H1 (cell line): ENCODE measurements around the gene CCDC178. TPM values are rescaled to one million over a fixed set of nuclear protein-coding genes. Genes with fewer than 3 reads are reported as not detected.

Experiments
- CTCF ChIA-PET: fragments of 300-600 bp; sonication (Branson Sonifier 250); formaldehyde crosslinking; loops from one replicate; lab custom pipeline; 2021; ENCODE audit not compliant: partially characterized antibody; lab: Charles Lee
- POLR2A ChIA-PET: fragments of 300-600 bp; sonication (Branson Sonifier 250); formaldehyde crosslinking; loops from one replicate; lab custom pipeline; 2021; ENCODE audit warnings: inconsistent platforms; ENCODE audit not compliant: partially characterized antibody; lab: Charles Lee
- DNase-seq, 2 experiments: peaks; one replicate each; pipeline versions ENCODE4 v3.0.0 to v3.0.0-alpha.2; 2010 to 2022; ENCODE audit warnings: low spot score in 2 of 2, low read depth in 1 of 2, mixed read lengths in 1 of 2
- FAIRE-seq: peaks from 2 replicates; lab custom pipeline; 2011; peaks lifted over from hg19 to GRCh38; lab: Jason Lieb, UNC
- H2AFZ ChIP-seq: 2 replicates; pipeline ENCODE4 v1.8.1; 2012; ENCODE audit warnings: low read length, inconsistent platforms
- H2AK5ac ChIP-seq: 2 replicates; pipeline ENCODE4 v1.6.1; 2013; ENCODE audit warnings: low read depth, low read length
- H2BK120ac ChIP-seq: replicated peaks from 2 replicates; pipeline ENCODE3; 2013; ENCODE audit warnings: low read depth, low read length, inconsistent platforms
- H2BK12ac ChIP-seq: 2 replicates; pipeline ENCODE4 v1.6.1; 2013; ENCODE audit warnings: low read depth, low read length
- H2BK15ac ChIP-seq: 2 replicates; pipeline ENCODE4 v1.6.1; 2013; ENCODE audit warnings: low read length
- H2BK20ac ChIP-seq: 2 replicates; pipeline ENCODE4 v1.6.1; 2013; ENCODE audit warnings: low read length
- H2BK5ac ChIP-seq: 2 replicates; pipeline ENCODE4 v1.6.1; 2013; ENCODE audit warnings: low read depth, low read length
- H3K14ac ChIP-seq: 2 replicates; pipeline ENCODE4 v1.6.1; 2013; ENCODE audit warnings: inconsistent platforms; ENCODE audit not compliant: insufficient read length
- H3K18ac ChIP-seq: 2 replicates; pipeline ENCODE4 v1.6.1; 2013; ENCODE audit warnings: low read length; ENCODE audit errors: extremely low read depth
- H3K23ac ChIP-seq: 2 replicates; pipeline ENCODE4 v1.6.1; 2013; ENCODE audit warnings: inconsistent platforms; ENCODE audit not compliant: insufficient read length
- H3K23me2 ChIP-seq: 2 replicates; pipeline ENCODE4 v1.6.1; 2013; ENCODE audit warnings: low read depth, low read length
- H3K27ac ChIP-seq: 2 replicates; pipeline ENCODE4 v1.6.1; 2011; ENCODE audit warnings: low read depth, low read length, inconsistent platforms
- H3K27me3 ChIP-seq, 4 experiments: replicated peaks in 1 of 4; 1 replicate in 1 of 4; 2 replicates in 3 of 4; pipeline versions ENCODE4 v1.6.1 to v1.8.1; 2011 to 2013; ENCODE audit warnings: low read length in 3 of 4, mild to moderate bottlenecking in 3 of 4, inconsistent platforms in 2 of 4, mixed read lengths in 2 of 4, moderate library complexity in 1 of 4; ENCODE audit not compliant: control insufficient read depth in 3 of 4, insufficient read depth in 3 of 4; ENCODE audit errors: extremely low read depth in 1 of 4
- H3K36me3 ChIP-seq, 4 experiments: 2 replicates each; pipeline versions ENCODE4 v1.6.1 to v1.8.1; 2011 to 2013; ENCODE audit warnings: mild to moderate bottlenecking in 4 of 4, low read length in 3 of 4, moderate library complexity in 2 of 4, control low read depth in 1 of 4, inconsistent platforms in 1 of 4; ENCODE audit not compliant: insufficient read depth in 4 of 4, control insufficient read depth in 2 of 4
- H3K4ac ChIP-seq: replicated peaks from 2 replicates; pipeline ENCODE3; 2013; ENCODE audit warnings: low read length, low read depth, mixed read lengths, inconsistent platforms; ENCODE audit not compliant: insufficient read length
- H3K4me1 ChIP-seq, 4 experiments: replicated peaks in 1 of 4; 1 replicate in 1 of 4; 2 replicates in 3 of 4; pipeline versions ENCODE4 v1.6.1 to v1.8.1; 2011 to 2013; ENCODE audit warnings: low read length in 3 of 4, inconsistent platforms in 2 of 4, mixed read lengths in 1 of 4; ENCODE audit not compliant: insufficient read depth in 4 of 4, control insufficient read depth in 3 of 4
- H3K4me2 ChIP-seq, 2 experiments: 2 replicates each; pipeline versions ENCODE4 v1.6.1 to v1.8.1; 2011 to 2013; ENCODE audit warnings: low read depth in 2 of 2, low read length in 2 of 2, control low read depth in 1 of 2, inconsistent platforms in 1 of 2, mild to moderate bottlenecking in 1 of 2; ENCODE audit not compliant: insufficient read depth in 1 of 2
- H3K4me3 ChIP-seq, 4 experiments: fragments of 200-600, 300-600 bp in 1 of 4; sonication (generic), shearing (Covaris generic), sonication (Bioruptor Twin) in 1 of 4; 2 replicates each; pipeline versions ENCODE4 v1.5.1 to v1.8.1; 2011 to 2016; ENCODE audit warnings: low read length in 4 of 4, low read depth in 3 of 4, control low read depth in 2 of 4, inconsistent platforms in 2 of 4, mild to moderate bottlenecking in 2 of 4, mixed read lengths in 1 of 4, moderate library complexity in 1 of 4; ENCODE audit not compliant: insufficient read depth in 2 of 4; ENCODE audit errors: extremely low read depth in 1 of 4
- H3K56ac ChIP-seq: replicated peaks from 2 replicates; pipeline ENCODE3; 2013; ENCODE audit warnings: low read depth, mild to moderate bottlenecking, mixed read lengths, low read length, inconsistent platforms; ENCODE audit not compliant: insufficient read length
- H3K79me1 ChIP-seq: 2 replicates; pipeline ENCODE4 v1.6.1; 2013; ENCODE audit warnings: low read depth, low read length, control low read depth
- H3K79me2 ChIP-seq, 2 experiments: 2 replicates each; pipeline versions ENCODE4 v1.6.1 to v1.8.1; 2012 to 2013; ENCODE audit warnings: low read length in 2 of 2, mild to moderate bottlenecking in 2 of 2, inconsistent platforms in 1 of 2; ENCODE audit not compliant: insufficient read depth in 2 of 2, control insufficient read depth in 1 of 2
- H3K9ac ChIP-seq, 4 experiments: replicated peaks in 1 of 4; 1 replicate in 1 of 4; 2 replicates in 3 of 4; pipeline versions ENCODE4 v1.6.1 to v1.8.1; 2011 to 2013; ENCODE audit warnings: low read depth in 3 of 4, low read length in 3 of 4, control low read depth in 2 of 4, mild to moderate bottlenecking in 2 of 4, moderate library complexity in 2 of 4, inconsistent platforms in 1 of 4; ENCODE audit errors: extremely low read depth in 1 of 4
- H3K9me3 ChIP-seq, 2 experiments: 2 replicates each; pipeline versions ENCODE4 v1.6.1 to v1.8.1; 2012 to 2013; ENCODE audit warnings: mild to moderate bottlenecking in 2 of 2, moderate library complexity in 2 of 2, control low read depth in 1 of 2, inconsistent platforms in 1 of 2, low read depth in 1 of 2, low read length in 1 of 2, mixed read lengths in 1 of 2; ENCODE audit not compliant: insufficient read depth in 2 of 2
- H4K20me1 ChIP-seq, 2 experiments: replicated peaks in 1 of 2; 2 replicates each; pipeline versions ENCODE3 to v1.8.1; 2011 to 2013; ENCODE audit warnings: inconsistent platforms in 2 of 2, low read length in 2 of 2, mild to moderate bottlenecking in 1 of 2; ENCODE audit not compliant: insufficient read depth in 2 of 2, control insufficient read depth in 1 of 2
- H4K5ac ChIP-seq: 2 replicates; pipeline ENCODE4 v1.6.1; 2013; ENCODE audit warnings: low read length, low read depth, mixed read lengths, inconsistent platforms; ENCODE audit not compliant: insufficient read length
- H4K8ac ChIP-seq: 2 replicates; pipeline ENCODE4 v1.8.0; 2013; ENCODE audit warnings: mild to moderate bottlenecking, moderate library complexity, low read length, inconsistent platforms; ENCODE audit not compliant: insufficient read depth; ENCODE audit errors: extremely low read depth
- H4K91ac ChIP-seq: replicated peaks from 2 replicates; pipeline ENCODE3; 2013; ENCODE audit warnings: low read length, mixed read lengths, inconsistent platforms; ENCODE audit not compliant: insufficient read length
- CBX5 ChIP-seq: fragments of 300-800, 300-1000 bp; sonication (generic); IDR thresholded peaks from 2 replicates; pipeline ENCODE4 v1.7.1; 2016; ENCODE audit warnings: antibody characterized with exemption, low read length, low read depth
- JUN ChIP-seq: IDR thresholded peaks from 2 replicates; pipeline ENCODE4 v1.6.1; 2011; ENCODE audit warnings: low read depth, mild to moderate bottlenecking, improper control_type of control experiment, low read length
- JUND ChIP-seq: IDR thresholded peaks from 2 replicates; pipeline ENCODE4 v1.6.1; 2011; ENCODE audit warnings: mild to moderate bottlenecking, improper control_type of control experiment, low read length
- PHF8 ChIP-seq: fragments of 200-600 bp; sonication (generic); conservative IDR thresholded peaks from 2 replicates; pipeline ENCODE4 v1.7.1; 2012; ENCODE audit warnings: low read depth, mild to moderate bottlenecking, inconsistent platforms, low read length, moderate library complexity
- SP4 ChIP-seq: IDR thresholded peaks from 2 replicates; pipeline ENCODE4 v1.6.1; 2012; ENCODE audit warnings: low read length, inconsistent platforms
- WGBS, 2 experiments: shearing (Covaris generic) in 1 of 2; methylation state at CpG; one replicate each; pipeline versions ENCODE4 v1.1.6 to v1.1.7; 2013 to 2015; ENCODE audit warnings: low lambda C conversion rate in 2 of 2, mixed read lengths in 2 of 2, inconsistent platforms in 1 of 2, low coverage in 1 of 2, missing lambda C conversion rate in 1 of 2; ENCODE audit not compliant: insufficient replicate concordance in 2 of 2, insufficient coverage in 1 of 2, insufficient read length in 1 of 2; ENCODE audit errors: extremely low coverage in 1 of 2, missing lambda C conversion rate in 1 of 2; 5-methylcytosine and 5-hydroxymethylcytosine counted together
- polyA plus RNA-seq, 7 experiments: library from polyadenylated mRNA; depleted of rRNA in 3 of 7; stranded (reverse) in 5 of 7; unstranded in 2 of 7; fragments of >200 nt in 5 of 7; fragments of 200-250 nt in 2 of 7; gene quantifications; 1 replicate in 5 of 7; 2 replicates in 1 of 7; 4 replicates in 1 of 7; pipeline versions ENCODE4 v1.2.1 to v1.2.3, GENCODE V29; 2011 to 2013; ENCODE audit warnings: missing spikeins in 2 of 7, mixed read lengths in 2 of 7
- total RNA-seq: library from RNA; stranded (reverse); fragmentation: NEBNext Ultra II Directional; extraction: Animal tissue kit (Norgen Biotek cat#: 25700); gene quantifications from 2 replicates; pipeline ENCODE4 v1.2.1, GENCODE V29; 2021

Gene CCDC178
- total and polyA plus RNA-seq, 2 of the 8 experiments (the other 6 are each of a cell fraction or from before 2014, with no cell fraction given), result not detected

- H3K23me2 ChIP-seq, result no peaks in the 10 kb centered on the region; the same call in 1 of the 2 replicates
- no peak overlapping the region for H4K91ac ChIP-seq
- no peaks in the 10 kb centered on the region for H3K79me2 ChIP-seq
- no peaks in the 10 kb centered on the region for H3K27me3 ChIP-seq
- no peak overlapping the region for H3K18ac ChIP-seq
- H4K5ac ChIP-seq, result no peak overlapping the region
- no peaks in the 10 kb centered on the region for H3K36me3 ChIP-seq
- TF ChIP-seq JUND (no peak), CBX5 (no peak), PHF8 (no peak), JUN (no peak), SP4 (no peak)
- H3K4me3 ChIP-seq, result no peak overlapping the region
- H3K4me2 ChIP-seq, result no peak overlapping the region
- no peak overlapping the region for H2BK120ac ChIP-seq
- no peak overlapping the region for H2BK20ac ChIP-seq
- H2AK5ac ChIP-seq, result no peak overlapping the region
- H2BK15ac ChIP-seq, result no peak overlapping the region
- ChIA-PET POLR2A (no interaction called here), CTCF (interaction anchor here (0.6 to 2.9 kb wide), 3 partner anchors 11 to 87 kb away, joined by 3 to 27 read pairs (median 4); no protein-coding TSS in a partner anchor)
- no peaks in the 10 kb centered on the region for H3K79me1 ChIP-seq
- DNase-seq (no peak), FAIRE-seq (no peak)
- WGBS, 2 experiments, result 96% methylated on average over 2 of the region's 2 CpGs; no CpG with 5 or more reads in 1 of the 2 experiments
- no peaks in the 10 kb centered on the region for H3K4me1 ChIP-seq
- H2AFZ ChIP-seq, result no peak overlapping the region
- no peak overlapping the region for H3K9ac ChIP-seq
- no peak overlapping the region for H2BK5ac ChIP-seq
- no peak overlapping the region for H3K27ac ChIP-seq
- H3K56ac ChIP-seq, result no peak overlapping the region
- H2BK12ac ChIP-seq, result no peak overlapping the region
- H3K14ac ChIP-seq, result no peak overlapping the region
- H4K20me1 ChIP-seq, result no peaks in the 10 kb centered on the region
- H3K9me3 ChIP-seq, result no peaks in the 10 kb centered on the region
- H3K23ac ChIP-seq, result no peak overlapping the region
- no peak overlapping the region for H4K8ac ChIP-seq
- no peak overlapping the region for H3K4ac ChIP-seq
Observed at GRCh38 chr18:33317640-33318039, 122.9 kb downstream of the CCDC178 start.
